ENCODE results near the gene RALGDS.
"Not testable (repeated sequence)": the region's sequence is repeated elsewhere in the genome, so short reads cannot be mapped to it uniquely, and the experiment has no call there.

The RALGDS gene

GRCh38 chr9:133063500-133064231, 57.4 kb downstream of the RALGDS start:
- no peak for DNase-seq

- no peak for DNase-seq
These were observed 57.9 kb downstream of the RALGDS start for GRCh38 chr9:133063159-133063499.

GRCh38 chr9:133062569-133062968, 58.5 kb downstream of the RALGDS start:
- DNase-seq: not testable (repeated sequence)

- not testable (repeated sequence) for DNase-seq
These were observed 59.3 kb downstream of the RALGDS start, which contains the start of gene CEL for GRCh38 chr9:133061764-133062145. Gene CEL, plus strand, starts transcription at chr9:133061981. Its CDS starts 22 bp downstream, at chr9:133062003.

GRCh38 chr9:133061019-133061763, 59.8 kb downstream of the RALGDS start:
- not testable (repeated sequence) for DNase-seq

GRCh38 chr9:133060417-133060841, 60.6 kb downstream of the RALGDS start:
- no peak for DNase-seq

GRCh38 chr9:133059623-133060022, 61.4 kb downstream of the RALGDS start:
- no peak for DNase-seq

- DNase-seq: no peak
These were observed 62.3 kb downstream of the RALGDS start for GRCh38 chr9:133058550-133059320.

GRCh38 chr9:133058071-133058470, 63.0 kb downstream of the RALGDS start:
- no peak for DNase-seq

GRCh38 chr9:133057553-133057952, 63.5 kb downstream of the RALGDS start:
- DNase-seq: no peak

GRCh38 chr9:133057006-133057405, 64.0 kb downstream of the RALGDS start:
- no peak for DNase-seq

- DNase-seq: no peak
These were observed 64.5 kb downstream of the RALGDS start for GRCh38 chr9:133056533-133056932.

- DNase-seq: no peak
These were observed 65.1 kb downstream of the RALGDS start for GRCh38 chr9:133055788-133056420.

GRCh38 chr9:133054966-133055365, 66.1 kb downstream of the RALGDS start:
- no peak for DNase-seq

GRCh38 chr9:133054194-133054890, 66.7 kb downstream of the RALGDS start:
- DNase-seq: no peak

- no peak for DNase-seq
These were observed 69.0 kb downstream of the RALGDS start for GRCh38 chr9:133051966-133052539.

GRCh38 chr9:133051281-133051900, 69.6 kb downstream of the RALGDS start:
- no peak for DNase-seq

GRCh38 chr9:133050781-133051180, 70.3 kb downstream of the RALGDS start:
- DNase-seq: no peak

- DNase-seq: no peak
These were observed 70.9 kb downstream of the RALGDS start for GRCh38 chr9:133050142-133050541.

GRCh38 chr9:133049043-133049442, 72.0 kb downstream of the RALGDS start:
- no peak for DNase-seq

- no peak for DNase-seq
These were observed 72.4 kb downstream of the RALGDS start for GRCh38 chr9:133048595-133048994.
